Prostate gland (tissue), 2 donors: ENCODE data around the gene SCNN1G.

Source experiments
- CTCF ChIP-seq, 4 experiments: fragments of 200-600 bp in 2 of 4; fragments of 450-650 bp in 2 of 4; sonication (generic) in 2 of 4; IDR thresholded peaks; 1 replicate in 3 of 4; 2 replicates in 1 of 4; pipeline ENCODE4 v1.5.1; 2016 to 2019; ENCODE audit warnings: antibody characterized with exemption in 4 of 4, mild to moderate bottlenecking in 2 of 4, moderate library complexity in 2 of 4
- POLR2A ChIP-seq: fragments of 450-650 bp; IDR thresholded peaks from one replicate; pipeline ENCODE4 v1.6.1; 2016; ENCODE audit warnings: antibody characterized with exemption, mild to moderate bottlenecking
- POLR2AphosphoS5 ChIP-seq: sonication (generic); formaldehyde crosslinking; IDR thresholded peaks from one replicate; pipeline ENCODE4 v1.6.1; 2017; ENCODE audit warnings: antibody characterized with exemption

- TF ChIP-seq CTCF (IDR thresholded peaks at IDR 0.05) (no peak), POLR2A (no peak), POLR2AphosphoS5 (no peak)
Measured at GRCh38 chr16:23174622-23175021, 7.9 kb upstream of the SCNN1G start.
